HG02938 (cell line): ENCODE data around the gene FHIT.

Experiments used
- ATAC-seq: cut with Tn5 transposase; IDR thresholded peaks from one replicate; pipeline ENCODE4 v1.9.1; 2021; ENCODE audit warnings: mild to moderate bottlenecking, moderate library complexity; ENCODE audit not compliant: unreplicated experiment

FHIT gene

GRCh38 chr3:60033901-60034453, 1217.3 kb downstream of the FHIT start:
- ATAC-seq, result no peak

- no peak for ATAC-seq
Measured at GRCh38 chr3:60030982-60031381, 1220.3 kb downstream of the FHIT start.

- ATAC-seq, result no peak
Measured at GRCh38 chr3:60028233-60028632, 1223.0 kb downstream of the FHIT start.

GRCh38 chr3:60027335-60027734, 1223.9 kb downstream of the FHIT start:
- ATAC-seq, result no peak

GRCh38 chr3:60025096-60026050, 1225.9 kb downstream of the FHIT start:
- no peak for ATAC-seq

- ATAC-seq, result no peak
Measured at GRCh38 chr3:60024400-60024799, 1226.9 kb downstream of the FHIT start.

GRCh38 chr3:60023189-60023588, 1228.1 kb downstream of the FHIT start:
- no peak for ATAC-seq

- ATAC-seq, result peak; percentile 65
Measured at GRCh38 chr3:60017631-60018030, 1233.6 kb downstream of the FHIT start.

- no peak for ATAC-seq
Measured at GRCh38 chr3:60015032-60015705, 1236.1 kb downstream of the FHIT start.

GRCh38 chr3:60013241-60013640, 1238.0 kb downstream of the FHIT start:
- no peak for ATAC-seq

- ATAC-seq, result no peak
Measured at GRCh38 chr3:60011218-60011617, 1240.0 kb downstream of the FHIT start.

- ATAC-seq, result peak; percentile 98
Measured at GRCh38 chr3:60010781-60011180, 1240.5 kb downstream of the FHIT start.

GRCh38 chr3:60009931-60010478, 1241.2 kb downstream of the FHIT start:
- no peak for ATAC-seq

GRCh38 chr3:60001369-60001768, 1249.9 kb downstream of the FHIT start:
- no peak for ATAC-seq

- ATAC-seq, result no peak
Measured at GRCh38 chr3:60000311-60001105, 1250.7 kb downstream of the FHIT start.

GRCh38 chr3:59998058-59998457, 1253.2 kb downstream of the FHIT start:
- no peak for ATAC-seq

- no peak for ATAC-seq
Measured at GRCh38 chr3:59997583-59997982, 1253.7 kb downstream of the FHIT start.

GRCh38 chr3:59996056-59996455, 1255.2 kb downstream of the FHIT start:
- no peak for ATAC-seq

- ATAC-seq, result no peak
Measured at GRCh38 chr3:59995563-59995962, 1255.7 kb downstream of the FHIT start.

GRCh38 chr3:59994732-59995304, 1256.4 kb downstream of the FHIT start:
- ATAC-seq, result no peak
